Esophagus squamous epithelium (tissue), 5 donors: Measurements from ENCODE around the gene MIA. TPM values are rescaled to one million over a fixed set of nuclear protein-coding genes. Genes with fewer than 3 reads are reported as not detected.

Experiments used
- DNase-seq: peaks from one replicate; lab custom pipeline; 2025; lab: John Stamatoyannopoulos, UW
- H3K27ac ChIP-seq, 4 donors: fragments of 200-600 bp; sonication (generic); one replicate each; pipeline ENCODE4 v1.5.1; 2016 to 2019; ENCODE audit warnings: mild to moderate bottlenecking in 1 of 4
- H3K27me3 ChIP-seq, 4 donors: fragments of 200-600 bp; sonication (generic); 1 replicate in 3 of 4; 2 replicates in 1 of 4; pipeline versions ENCODE4 v1.5.1 to v1.6.0; 2017 to 2021; ENCODE audit warnings: antibody characterized with exemption in 1 of 4
- H3K36me3 ChIP-seq, 3 donors: fragments of 200-600 bp; sonication (generic); one replicate each; pipeline ENCODE4 v1.5.1; 2016 to 2019
- H3K4me1 ChIP-seq, 3 donors: fragments of 200-600 bp; sonication (generic); one replicate each; pipeline ENCODE4 v1.5.1; 2017 to 2019
- H3K4me3 ChIP-seq, 4 donors: fragments of 200-600 bp; sonication (generic); 1 replicate in 3 of 4; 2 replicates in 1 of 4; pipeline ENCODE4 v1.5.1; 2016 to 2019; ENCODE audit warnings: mild to moderate bottlenecking in 2 of 4, moderate library complexity in 1 of 4
- H3K9me3 ChIP-seq, 3 donors: fragments of 200-600 bp; sonication (generic); one replicate each; pipeline ENCODE4 v1.5.1; 2016 to 2019
- CTCF ChIP-seq, 6 experiments: fragments of 450-650 bp in 4 of 6; fragments of 200-600 bp in 2 of 6; sonication (generic) in 2 of 6; IDR thresholded peaks; one replicate each; pipeline ENCODE4 v1.5.1; 2016 to 2019; ENCODE audit warnings: antibody characterized with exemption in 6 of 6, mild to moderate bottlenecking in 4 of 6, moderate library complexity in 4 of 6
- POLR2A ChIP-seq, 4 donors: fragments of 450-650 bp; IDR thresholded peaks; one replicate each; pipeline ENCODE4 v1.6.1; 2017; ENCODE audit warnings: antibody characterized with exemption in 4 of 4, mild to moderate bottlenecking in 4 of 4, moderate library complexity in 3 of 4
- WGBS, 2 donors: methylation state at CpG; one replicate each; pipeline ENCODE4 v1.1.5; 2018; 5-methylcytosine and 5-hydroxymethylcytosine counted together
- intact Hi-C: fragments of 100-400 bp; cut with DNase I; formaldehyde crosslinking; loops from one replicate; pipeline ENCODE4 v1.15.0; 2022
- total RNA-seq, 4 donors: library from RNA; depleted of rRNA; stranded (reverse); fragments of >200 nt; gene quantifications; one replicate each; pipeline ENCODE4 v1.1.0, GENCODE V29; 2016
- donor health status: DM: yes; HTN: yes; CAD: no.

MIA gene
- total RNA-seq, 4 donors from 2014 or later, result 3.7 TPM; not detected in 3

DNA sequence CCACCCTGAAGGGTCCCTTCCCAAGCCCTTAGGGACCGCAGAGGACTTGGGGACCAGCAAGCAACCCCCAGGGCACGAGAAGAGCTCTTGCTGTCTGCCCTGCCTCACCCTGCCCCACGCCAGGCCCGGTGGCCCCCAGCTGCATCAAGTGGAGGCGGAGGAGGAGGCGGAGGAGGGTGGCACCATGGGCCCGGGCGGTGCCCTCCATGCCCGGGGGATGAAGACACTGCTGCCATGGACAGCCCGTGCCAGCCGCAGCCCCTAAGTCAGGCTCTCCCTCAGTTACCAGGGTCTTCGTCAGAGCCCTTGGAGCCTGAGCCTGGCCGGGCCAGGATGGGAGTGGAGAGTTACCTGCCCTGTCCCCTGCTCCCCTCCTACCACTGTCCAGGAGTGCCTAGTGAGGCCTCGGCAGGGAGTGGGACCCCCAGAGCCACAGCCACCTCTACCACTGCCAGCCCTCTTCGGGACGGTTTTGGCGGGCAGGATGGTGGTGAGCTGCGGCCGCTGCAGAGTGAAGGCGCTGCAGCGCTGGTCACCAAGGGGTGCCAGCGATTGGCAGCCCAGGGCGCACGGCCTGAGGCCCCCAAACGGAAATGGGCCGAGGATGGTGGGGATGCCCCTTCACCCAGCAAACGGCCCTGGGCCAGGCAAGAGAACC is 25.1 kb downstream of the MIA start:
- TF ChIP-seq POLR2A (IDR thresholded peaks at IDR 0.05), result no peak
- no peak for TF ChIP-seq CTCF (IDR thresholded peaks at IDR 0.05)
- 11% methylated on average over 3 of the region's 27 CpGs; no CpG with 5 or more reads in 1 of the 2 donors for WGBS, 2 donors
- H3K36me3 ChIP-seq, result peaks cover 11 to 42% (median 16%) of the 10 kb centered on the region in 3 donors

DNA sequence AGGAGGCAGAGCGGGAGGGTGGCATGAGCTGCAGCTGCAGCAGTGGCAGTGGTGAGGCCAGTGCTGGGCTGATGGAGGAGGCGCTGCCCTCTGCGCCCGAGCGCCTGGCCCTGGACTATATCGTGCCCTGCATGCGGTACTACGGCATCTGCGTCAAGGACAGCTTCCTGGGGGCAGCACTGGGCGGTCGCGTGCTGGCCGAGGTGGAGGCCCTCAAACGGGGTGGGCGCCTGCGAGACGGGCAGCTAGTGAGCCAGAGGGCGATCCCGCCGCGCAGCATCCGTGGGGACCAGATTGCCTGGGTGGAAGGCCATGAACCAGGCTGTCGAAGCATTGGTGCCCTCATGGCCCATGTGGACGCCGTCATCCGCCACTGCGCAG is 25.7 kb downstream of the MIA start:
- H3K4me3 ChIP-seq, result peak overlapping the region in 3 of 4 donors; percentile 96 to 99 (median 99)
- peaks cover 11 to 38% (median 16%) of the 10 kb centered on the region in 3 donors for H3K36me3 ChIP-seq
- DNase-seq, result no peak
- H3K27ac ChIP-seq, result peak overlapping the region in 3 of 4 donors; percentile 69 to 98 (median 95)
- intact Hi-C loops, result no loop called here
- no peaks in the 10 kb centered on the region for H3K9me3 ChIP-seq
- peaks cover 59 to 71% (median 70%) of the 10 kb centered on the region in 3 donors for H3K4me1 ChIP-seq
- no peaks in the 10 kb centered on the region for H3K27me3 ChIP-seq
- TF ChIP-seq CTCF (IDR thresholded peaks at IDR 0.05), result no peak
- no peak for TF ChIP-seq POLR2A (IDR thresholded peaks at IDR 0.05)
- WGBS, 2 donors, result 77 to 98% methylated on average over 7 to 13 of the region's 27 CpGs

More for the DNA sequence above, 25.1 kb downstream of the MIA start:
- no peak for DNase-seq
- Histone ChIP-seq H3K4me1 (peaks cover 55 to 66% (median 65%) of the 10 kb centered on the region in 3 donors), H3K9me3 (no peaks in the 10 kb centered on the region), H3K4me3 (peak overlapping the region; percentile 85 to 99 (median 98)), H3K27ac (peak overlapping the region; percentile 69 to 98 (median 94)), H3K27me3 (no peaks in the 10 kb centered on the region)
- intact Hi-C loops, result no loop called here

DNA sequence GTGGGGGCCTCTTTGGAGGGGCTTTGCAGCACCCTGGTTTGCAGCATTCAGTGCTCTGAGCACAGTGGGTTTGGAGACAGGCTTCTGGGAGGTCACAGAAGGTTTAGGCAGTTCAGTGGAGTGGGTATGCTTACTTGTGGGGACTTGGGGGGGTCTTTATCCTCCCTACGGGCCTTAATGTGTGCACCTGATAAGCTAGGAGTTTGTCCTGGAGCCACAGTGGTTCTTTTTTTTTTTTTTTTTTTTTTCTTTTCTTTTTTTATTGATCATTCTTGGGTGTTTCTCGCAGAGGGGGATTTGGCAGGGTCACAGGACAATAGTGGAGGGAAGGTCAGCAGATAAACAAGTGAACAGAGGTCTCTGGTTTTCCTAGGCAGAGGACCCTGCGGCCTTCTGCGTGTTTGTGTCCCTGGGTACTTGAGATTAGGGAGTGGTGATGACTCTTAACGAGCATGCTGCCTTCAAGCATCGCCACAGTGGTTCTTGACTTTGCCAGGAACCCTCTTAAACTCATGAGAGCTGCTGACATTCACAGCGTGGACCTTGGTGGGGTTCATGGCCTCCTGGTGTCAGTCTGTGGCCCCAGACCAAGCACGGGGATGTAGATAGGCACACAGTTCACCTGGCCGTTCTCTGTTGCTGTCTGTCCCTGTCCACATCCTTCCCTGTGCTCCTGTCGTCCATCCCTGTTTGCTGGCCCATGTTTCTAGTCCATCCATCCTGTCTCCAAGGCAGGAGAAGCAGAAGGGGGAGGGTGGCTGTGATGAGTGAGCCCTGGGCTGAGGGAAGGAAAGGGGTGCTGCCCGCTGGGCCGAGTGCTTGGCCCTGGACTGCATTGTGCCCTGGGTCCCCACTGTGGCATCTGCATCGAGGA is 26.3 kb downstream of the MIA start:
- no peaks in the 10 kb centered on the region for H3K27me3 ChIP-seq
- peaks cover 10 to 33% (median 11%) of the 10 kb centered on the region in 3 donors for H3K36me3 ChIP-seq
- H3K27ac ChIP-seq, result peak overlapping the region; percentile 53 to 98 (median 92)
- TF ChIP-seq POLR2A (IDR thresholded peaks at IDR 0.05) (no peak), CTCF (IDR thresholded peaks at IDR 0.05) (no peak)
- DNase-seq, result no peak
- WGBS, 2 donors, result 44% methylated on average over 6 to 9 of the region's 13 CpGs
- no peaks in the 10 kb centered on the region for H3K9me3 ChIP-seq
- H3K4me3 ChIP-seq, result peak overlapping the region in 3 of 4 donors; percentile 0 to 99 (median 99)
- intact Hi-C loops, result no loop called here
- H3K4me1 ChIP-seq, result peaks cover 66 to 78% (median 77%) of the 10 kb centered on the region in 3 donors

DNA sequence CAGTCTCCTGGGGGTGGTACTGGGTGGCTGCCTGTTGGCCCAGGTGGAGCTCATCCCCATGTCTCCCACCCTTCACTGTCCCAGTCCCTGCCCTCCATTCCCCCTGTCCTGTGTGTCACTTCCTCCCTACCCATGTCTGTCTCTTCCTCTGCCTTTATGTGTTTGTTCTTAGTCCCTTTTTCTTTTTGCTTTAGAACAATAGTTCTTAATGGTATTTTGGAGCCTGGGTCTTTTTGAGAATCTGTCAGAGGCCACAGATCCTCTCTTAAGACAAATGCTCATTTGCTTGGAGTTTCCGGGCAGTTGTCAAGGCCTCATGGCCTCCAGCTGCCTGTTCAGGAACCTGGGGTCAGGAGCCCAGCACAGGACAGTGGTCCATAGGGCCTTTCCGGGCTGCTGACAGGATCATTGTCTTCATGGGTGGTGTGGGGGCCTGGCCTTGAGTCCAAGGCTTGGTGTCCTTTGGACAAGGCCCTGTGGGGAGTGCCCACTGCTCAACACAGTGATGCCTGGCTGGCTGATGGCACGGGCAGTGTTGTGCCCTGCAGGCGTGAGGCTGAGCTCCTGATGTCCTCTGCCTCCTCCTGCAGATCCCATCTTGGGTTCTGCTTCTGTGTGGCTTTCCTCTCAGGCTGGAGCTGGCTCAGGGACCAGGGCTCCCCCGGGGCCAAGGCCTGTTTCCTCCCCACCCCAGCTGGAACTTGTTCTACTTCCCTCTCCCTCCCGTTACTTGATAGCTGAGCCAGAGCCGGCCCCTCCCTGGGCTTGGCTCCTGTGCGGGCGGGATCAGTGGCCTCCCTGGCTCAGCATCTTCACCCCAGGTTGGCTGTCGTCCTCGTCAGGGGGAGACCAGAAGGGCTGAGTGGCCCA is 27.2 kb downstream of the MIA start:
- Histone ChIP-seq H3K4me3 (peak overlapping the region in 3 of 4 donors; percentile 0 to 55 (median 19)), H3K27ac (peak overlapping the region; percentile 53 to 98 (median 86))

More for the DNA sequence above, 27.2 kb downstream of the MIA start:
- Histone ChIP-seq H3K27me3 (no peaks in the 10 kb centered on the region), H3K36me3 (peaks cover 10 to 38% (median 11%) of the 10 kb centered on the region in 3 donors), H3K9me3 (no peaks in the 10 kb centered on the region), H3K4me1 (peaks cover 74 to 85% (median 82%) of the 10 kb centered on the region in 3 donors)
- WGBS, 2 donors, result 4 to 8% methylated on average over 4 to 8 of the region's 11 CpGs
- intact Hi-C loops, result no loop called here
- no peak for DNase-seq
- TF ChIP-seq POLR2A (IDR thresholded peaks at IDR 0.05) (no peak), CTCF (IDR thresholded peaks at IDR 0.05) (no peak)
